Measurements from ENCODE around the gene CCDC88C.

Gene CCDC88C

GRCh38 chr14:91255026-91255695 is 162.5 kb downstream of the CCDC88C start:
- H3K27ac ChIP-seq = no peak overlapping the region
- peaks cover 0 to 11% (median 8%) of the 10 kb centered on the region in 4 donors for H3K4me1 ChIP-seq
- H3K9me3 ChIP-seq = no peaks in the 10 kb centered on the region
- no peaks in the 10 kb centered on the region for H3K36me3 ChIP-seq
- peaks cover 0 to 8% of the 10 kb centered on the region in 2 donors for H3K27me3 ChIP-seq
- DNase-seq = no peak
- intact Hi-C loops (cut with DNase I; ENCODE audit: low total_unique reads) = no loop called here
- no peak overlapping the region for H3K4me3 ChIP-seq
- TF ChIP-seq, protein P1, sequence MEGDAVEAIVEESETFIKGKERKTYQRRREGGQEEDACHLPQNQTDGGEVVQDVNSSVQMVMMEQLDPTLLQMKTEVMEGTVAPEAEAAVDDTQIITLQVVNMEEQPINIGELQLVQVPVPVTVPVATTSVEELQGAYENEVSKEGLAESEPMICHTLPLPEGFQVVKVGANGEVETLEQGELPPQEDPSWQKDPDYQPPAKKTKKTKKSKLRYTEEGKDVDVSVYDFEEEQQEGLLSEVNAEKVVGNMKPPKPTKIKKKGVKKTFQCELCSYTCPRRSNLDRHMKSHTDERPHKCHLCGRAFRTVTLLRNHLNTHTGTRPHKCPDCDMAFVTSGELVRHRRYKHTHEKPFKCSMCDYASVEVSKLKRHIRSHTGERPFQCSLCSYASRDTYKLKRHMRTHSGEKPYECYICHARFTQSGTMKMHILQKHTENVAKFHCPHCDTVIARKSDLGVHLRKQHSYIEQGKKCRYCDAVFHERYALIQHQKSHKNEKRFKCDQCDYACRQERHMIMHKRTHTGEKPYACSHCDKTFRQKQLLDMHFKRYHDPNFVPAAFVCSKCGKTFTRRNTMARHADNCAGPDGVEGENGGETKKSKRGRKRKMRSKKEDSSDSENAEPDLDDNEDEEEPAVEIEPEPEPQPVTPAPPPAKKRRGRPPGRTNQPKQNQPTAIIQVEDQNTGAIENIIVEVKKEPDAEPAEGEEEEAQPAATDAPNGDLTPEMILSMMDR (IDR thresholded peaks at IDR 0.05) = no peak

DNA sequence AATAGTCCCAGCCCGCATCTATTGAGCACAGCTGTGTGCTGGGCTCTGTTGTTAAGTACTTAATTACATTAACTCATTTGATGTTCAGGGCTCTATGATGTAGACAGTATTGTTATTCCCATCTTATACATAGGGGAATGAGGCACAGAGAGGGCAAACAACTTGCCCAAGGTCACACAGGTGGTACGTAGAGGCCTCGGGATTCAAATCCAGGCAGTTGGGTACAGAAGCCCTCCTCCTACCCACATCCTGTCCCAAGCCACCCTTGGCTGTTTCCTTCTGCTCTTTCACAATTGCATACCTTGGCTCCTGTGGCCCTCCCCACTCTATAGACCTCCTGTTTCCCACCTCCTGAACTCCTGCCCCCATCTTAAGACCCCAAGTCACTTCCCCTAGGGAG is 163.2 kb downstream of the CCDC88C start:
- DNase-seq = no peak
- Histone ChIP-seq H3K27ac (no peak overlapping the region), H3K4me3 (no peak overlapping the region), H3K36me3 (no peaks in the 10 kb centered on the region), H3K27me3 (peaks cover 0 to 6% of the 10 kb centered on the region in 2 donors), H3K9me3 (no peaks in the 10 kb centered on the region), H3K4me1 (peaks cover 0 to 11% (median 8%) of the 10 kb centered on the region in 4 donors)
- intact Hi-C loops (cut with DNase I; ENCODE audit: low total_unique reads) = no loop called here
- TF ChIP-seq, protein P1 (IDR thresholded peaks at IDR 0.05) = no peak

DNA sequence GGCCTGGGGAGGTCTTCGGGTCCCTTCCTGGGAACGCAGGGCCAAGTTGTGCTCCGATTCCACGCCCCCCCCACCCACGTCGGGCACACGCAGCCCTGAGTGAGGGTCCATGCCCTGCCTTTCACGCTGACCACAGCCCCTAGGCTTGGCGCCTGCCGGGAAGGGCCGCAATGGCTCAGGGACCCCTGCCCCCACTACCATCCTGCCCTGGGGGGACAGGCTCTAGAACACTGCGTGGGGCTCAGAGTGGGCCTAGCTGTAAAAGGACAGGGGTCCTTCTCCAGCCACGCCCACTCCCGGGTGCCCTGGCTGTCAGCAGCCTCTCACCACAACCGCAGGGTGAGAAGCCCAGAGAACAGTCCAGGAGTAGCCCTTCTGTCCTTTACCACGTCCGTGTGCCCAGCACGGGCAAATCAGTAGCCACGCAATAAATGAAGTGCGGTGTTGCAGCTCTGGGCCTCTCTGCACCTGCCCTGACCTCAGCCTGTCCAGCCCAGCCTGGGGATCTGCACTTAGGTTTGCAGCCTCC is 163.8 kb downstream of the CCDC88C start:
- intact Hi-C loops (cut with DNase I; ENCODE audit: low total_unique reads) = no loop called here
- TF ChIP-seq, protein P1 (IDR thresholded peaks at IDR 0.05) = no peak
- peaks cover 0 to 3% of the 10 kb centered on the region in 2 donors for H3K27me3 ChIP-seq
- DNase-seq = no peak
- H3K9me3 ChIP-seq = no peaks in the 10 kb centered on the region
- peak overlapping the region; percentile 49 to 54 for H3K4me3 ChIP-seq
- no peaks in the 10 kb centered on the region for H3K36me3 ChIP-seq
- peaks cover 0 to 11% (median 8%) of the 10 kb centered on the region in 4 donors for H3K4me1 ChIP-seq
- H3K27ac ChIP-seq = peak overlapping the region in 1 of 2 donors; percentile 43

DNA sequence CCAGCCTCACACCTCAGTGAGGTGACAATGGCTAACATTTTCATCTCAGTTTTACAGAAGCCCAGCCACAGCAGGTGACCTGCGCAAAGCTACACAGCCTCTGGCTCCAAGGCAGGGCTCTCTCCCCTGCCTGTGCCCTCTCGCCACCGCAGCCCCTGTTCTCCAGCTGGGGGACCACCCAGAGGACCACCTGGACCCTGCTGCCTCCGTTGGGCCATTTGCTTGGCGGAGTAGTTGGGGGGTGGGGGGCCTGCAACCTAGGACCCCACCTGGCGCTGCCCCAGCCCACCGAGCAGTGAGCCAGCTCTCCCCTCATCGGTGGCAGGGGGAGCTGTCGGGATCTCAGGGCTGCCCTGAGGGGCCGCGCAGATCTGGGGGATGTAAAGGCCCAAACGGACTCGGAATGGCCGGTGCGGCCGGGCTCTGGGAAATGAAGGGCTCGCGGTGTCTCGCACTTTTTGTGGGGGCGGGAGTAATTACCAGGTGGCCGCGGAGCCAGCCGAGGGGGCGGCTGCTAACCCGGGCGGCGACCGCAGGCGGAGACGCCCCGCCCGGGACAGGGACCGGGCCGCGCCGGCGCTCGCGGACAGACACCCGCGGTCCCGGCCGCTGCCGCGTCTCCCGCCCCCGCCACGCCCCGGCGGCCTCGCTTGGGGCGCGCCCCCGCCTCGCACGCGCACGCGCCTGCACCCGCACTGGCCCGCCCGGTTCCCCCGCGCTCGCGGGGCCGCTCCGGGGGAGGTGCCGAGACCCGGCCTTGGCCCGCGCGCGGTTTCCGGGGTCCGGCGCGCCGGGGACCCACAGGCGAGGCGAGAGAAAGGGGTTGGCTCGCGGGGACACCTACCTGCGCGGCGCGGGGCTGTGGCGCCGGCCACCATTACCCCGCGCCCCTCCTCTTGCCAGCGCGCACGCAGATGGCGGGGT is 164.5 kb downstream of the CCDC88C start:
- Histone ChIP-seq H3K27ac (peak overlapping the region in 1 of 2 donors; percentile 44), H3K4me1 (peaks cover 0 to 11% (median 8%) of the 10 kb centered on the region in 4 donors), H3K9me3 (no peaks in the 10 kb centered on the region), H3K4me3 (peak overlapping the region; percentile 49 to 54), H3K27me3 (peaks cover 0 to 3% of the 10 kb centered on the region in 2 donors), H3K36me3 (no peaks in the 10 kb centered on the region)
- intact Hi-C loops (cut with DNase I; ENCODE audit: low total_unique reads) = no loop called here
- DNase-seq = no peak
- TF ChIP-seq, protein P1 (IDR thresholded peaks at IDR 0.05) = no peak

DNA sequence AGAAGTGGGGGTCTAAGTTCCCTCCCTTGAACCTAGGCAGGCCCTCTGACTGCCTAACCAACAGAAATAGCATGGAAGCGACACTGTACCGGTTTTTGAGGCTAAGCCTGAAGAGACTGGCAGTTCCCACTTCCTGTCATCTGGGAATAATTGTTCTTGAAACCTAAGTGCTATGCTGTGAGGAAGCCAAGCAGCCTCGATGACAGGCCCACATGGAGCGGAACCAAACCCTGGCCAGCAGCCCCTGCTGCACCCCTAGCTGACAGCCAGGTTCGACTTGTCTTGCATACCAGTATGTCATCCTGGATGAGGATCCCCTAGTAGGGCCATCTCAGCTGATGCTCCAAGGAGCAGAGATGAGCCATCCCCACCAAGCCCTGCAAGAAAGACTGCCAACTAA is 166.7 kb downstream of the CCDC88C start:
- H3K27ac ChIP-seq = no peak overlapping the region
- intact Hi-C loops (cut with DNase I; ENCODE audit: low total_unique reads) = no loop called here
- H3K4me3 ChIP-seq = no peak overlapping the region
- H3K4me1 ChIP-seq = peaks cover 0 to 11% (median 8%) of the 10 kb centered on the region in 4 donors
- TF ChIP-seq, protein P1 (IDR thresholded peaks at IDR 0.05) = no peak
- no peaks in the 10 kb centered on the region for H3K36me3 ChIP-seq
- peaks cover 0 to 3% of the 10 kb centered on the region in 2 donors for H3K27me3 ChIP-seq
- H3K9me3 ChIP-seq = no peaks in the 10 kb centered on the region
- DNase-seq = no peak

Measured in tibial artery (tissue), 4 donors.